Common myeloid progenitor, CD34-positive (primary cell): Measurements from ENCODE around the gene YAF2.

Experiments
- CTCF ChIA-PET: fragments of 350-600 bp; sonication (Branson Sonifier 250); formaldehyde crosslinking; loops from one replicate; lab custom pipeline; 2021; ENCODE audit warnings: antibody characterized with exemption; lab: Charles Lee
- POLR2A ChIA-PET: fragments of 350-600 bp; sonication (Branson Sonifier 250); formaldehyde crosslinking; loops from one replicate; lab custom pipeline; 2021; ENCODE audit warnings: antibody characterized with exemption; lab: Charles Lee
- DNase-seq, 3 donors: peaks; one replicate each; pipeline versions ENCODE4 v3.0.0 to v3.0.0-alpha.2; 2013
- H3K27ac ChIP-seq, 2 experiments: 1 replicate in 1 of 2; 2 replicates in 1 of 2; pipeline ENCODE4 v1.7.0; 2013; ENCODE audit warnings: inconsistent platforms in 2 of 2, low read length in 2 of 2, mild to moderate bottlenecking in 2 of 2, low read depth in 1 of 2, moderate library complexity in 1 of 2; ENCODE audit not compliant: severe bottlenecking in 2 of 2, insufficient read depth in 1 of 2, poor library complexity in 1 of 2
- H3K27me3 ChIP-seq, 5 experiments: replicated peaks in 2 of 5; 1 replicate in 3 of 5; 2 replicates in 2 of 5; pipeline versions ENCODE4 v1.6.1 to v1.7.0; 2013; ENCODE audit warnings: low read length in 4 of 5, mild to moderate bottlenecking in 2 of 5, moderate library complexity in 2 of 5, inconsistent platforms in 1 of 5; ENCODE audit not compliant: insufficient read depth in 5 of 5, control insufficient read depth in 4 of 5
- H3K36me3 ChIP-seq, 4 experiments: 1 replicate in 2 of 4; 2 replicates in 2 of 4; pipeline versions ENCODE4 v1.6.1 to v1.7.0; 2013; ENCODE audit warnings: low read length in 3 of 4, control low read depth in 1 of 4, mild to moderate bottlenecking in 1 of 4; ENCODE audit not compliant: control insufficient read depth in 4 of 4, insufficient read depth in 4 of 4
- H3K4me1 ChIP-seq, 4 experiments: 1 replicate in 3 of 4; 2 replicates in 1 of 4; pipeline versions ENCODE4 v1.6.1 to v1.7.1; 2013; ENCODE audit warnings: low read length in 3 of 4, mild to moderate bottlenecking in 3 of 4, control low read depth in 1 of 4, inconsistent platforms in 1 of 4, moderate library complexity in 1 of 4; ENCODE audit not compliant: control insufficient read depth in 4 of 4, insufficient read depth in 4 of 4; ENCODE audit errors: control extremely low read depth in 1 of 4
- H3K4me3 ChIP-seq, 7 experiments: 1 replicate in 4 of 7; 2 replicates in 3 of 7; pipeline versions ENCODE4 v1.5.1 to v1.7.0; 2013; ENCODE audit warnings: mild to moderate bottlenecking in 7 of 7, low read length in 6 of 7, moderate library complexity in 6 of 7, inconsistent platforms in 2 of 7, low read depth in 2 of 7, control low read depth in 1 of 7; ENCODE audit not compliant: insufficient read depth in 4 of 7, control insufficient read depth in 1 of 7; ENCODE audit errors: extremely low read depth in 1 of 7
- H3K9me3 ChIP-seq, 5 experiments: 1 replicate in 4 of 5; 2 replicates in 1 of 5; pipeline versions ENCODE4 v1.6.1 to v1.7.1; 2013; ENCODE audit warnings: low read length in 4 of 5, mild to moderate bottlenecking in 2 of 5, inconsistent platforms in 1 of 5, low read depth in 1 of 5, moderate library complexity in 1 of 5; ENCODE audit not compliant: control insufficient read depth in 4 of 5, insufficient read depth in 2 of 5; ENCODE audit errors: control extremely low read depth in 1 of 5
- WGBS: methylation state at CpG from one replicate; pipeline ENCODE4 v1.1.5; 2013; ENCODE audit not compliant: insufficient coverage; 5-methylcytosine and 5-hydroxymethylcytosine counted together

Gene YAF2

GRCh38 chr12:42204819-42205218 lies 33.2 kb downstream of the YAF2 start:
- WGBS, result no CpG with 5 or more reads among the region's 1 CpG

DNA sequence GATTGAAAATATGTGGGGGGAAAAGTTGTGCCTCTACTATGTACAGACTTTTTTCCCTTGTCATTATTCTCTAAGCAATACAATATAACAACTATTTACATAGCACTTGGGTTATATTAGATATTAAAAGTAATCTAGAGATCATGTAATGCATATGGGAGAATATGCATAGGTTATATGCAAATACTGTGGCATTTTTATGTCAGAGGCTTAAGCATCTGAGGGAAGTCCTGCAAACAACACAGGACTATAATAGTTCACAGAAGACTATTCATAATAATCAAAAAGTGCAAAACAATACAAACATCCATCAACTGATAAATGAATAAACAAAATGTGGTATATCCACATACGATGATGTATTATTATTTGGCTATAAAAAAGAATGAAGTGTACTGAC lies 33.7 kb downstream of the YAF2 start:
- Histone ChIP-seq H3K4me3 (no peak overlapping the region), H3K36me3 (peaks cover 5 to 19% (median 7%) of the 10 kb centered on the region in 4 experiments), H3K4me1 (no peaks in the 10 kb centered on the region), H3K27me3 (no peaks in the 10 kb centered on the region), H3K9me3 (no peaks in the 10 kb centered on the region), H3K27ac (no peak overlapping the region)
- no peak for DNase-seq
- POLR2A ChIA-PET, result no interaction called here
- CTCF ChIA-PET, result no interaction called here
- WGBS, result no CpG with 5 or more reads among the region's 1 CpG

More at GRCh38 chr12:42204819-42205218, 33.2 kb downstream of the YAF2 start:
- no peaks in the 10 kb centered on the region for H3K9me3 ChIP-seq
- ChIA-PET POLR2A (no interaction called here), CTCF (interaction anchor here (1.0 kb wide), 1 partner anchor 30 kb away, joined by 4 read pairs; no protein-coding TSS in a partner anchor)
- no peak for DNase-seq
- no peaks in the 10 kb centered on the region for H3K27me3 ChIP-seq
- H3K36me3 ChIP-seq, result peaks cover 5 to 19% (median 7%) of the 10 kb centered on the region in 4 experiments
- H3K4me3 ChIP-seq, result no peak overlapping the region
- H3K27ac ChIP-seq, result no peak overlapping the region
- H3K4me1 ChIP-seq, result no peaks in the 10 kb centered on the region

GRCh38 chr12:42201063-42201462 lies 37.0 kb downstream of the YAF2 start:
- Histone ChIP-seq H3K27ac (no peak overlapping the region), H3K4me3 (no peak overlapping the region), H3K9me3 (no peaks in the 10 kb centered on the region), H3K36me3 (peaks cover 6 to 32% (median 14%) of the 10 kb centered on the region in 4 experiments), H3K4me1 (no peaks in the 10 kb centered on the region), H3K27me3 (no peaks in the 10 kb centered on the region)
- ChIA-PET CTCF (interaction anchor here (1.1 kb wide), 1 partner anchor 12 kb away, joined by 3 read pairs; no protein-coding TSS in a partner anchor), POLR2A (no interaction called here)
- DNase-seq, result no peak
- WGBS, result 100% methylated on average over 2 of the region's 2 CpGs

DNA sequence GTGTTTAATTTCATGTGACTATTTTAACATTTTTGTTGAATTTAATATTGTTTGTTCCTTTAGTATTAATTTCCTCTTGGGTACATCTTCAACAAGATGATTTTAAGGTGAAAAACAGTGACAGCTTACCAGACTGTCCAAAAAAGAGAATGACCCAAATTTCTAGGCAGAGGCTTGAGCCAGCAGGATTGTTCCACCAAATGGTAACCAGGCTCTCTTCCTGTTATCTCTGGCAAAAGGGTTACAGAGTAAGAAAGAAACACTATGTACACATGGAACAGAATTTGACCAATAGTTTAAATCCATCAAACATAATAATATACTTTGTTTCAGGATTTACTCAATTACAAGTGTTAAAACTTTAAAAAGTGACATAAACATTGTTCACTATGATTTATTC lies 39.0 kb downstream of the YAF2 start:
- peaks cover 8 to 32% (median 13%) of the 10 kb centered on the region in 4 experiments for H3K36me3 ChIP-seq
- H3K4me3 ChIP-seq, result no peak overlapping the region
- ChIA-PET CTCF (interaction anchor here (1.4 to 2.1 kb wide), 2 partner anchors 10 to 173 kb away, joined by 3 to 4 read pairs; no protein-coding TSS in a partner anchor), POLR2A (no interaction called here)
- H3K27me3 ChIP-seq, result no peaks in the 10 kb centered on the region
- H3K9me3 ChIP-seq, result no peaks in the 10 kb centered on the region
- H3K4me1 ChIP-seq, result no peaks in the 10 kb centered on the region
- no peak overlapping the region for H3K27ac ChIP-seq
- no peak for DNase-seq

GRCh38 chr12:42196723-42197603 lies 41.1 kb downstream of the YAF2 start:
- Histone ChIP-seq H3K27me3 (no peaks in the 10 kb centered on the region), H3K9me3 (no peaks in the 10 kb centered on the region), H3K27ac (no peak overlapping the region), H3K36me3 (peaks cover 11 to 44% (median 14%) of the 10 kb centered on the region in 4 experiments), H3K4me3 (no peak overlapping the region), H3K4me1 (no peaks in the 10 kb centered on the region)
- ChIA-PET POLR2A (no interaction called here), CTCF (interaction anchor here (0.8 to 1.1 kb wide), 2 partner anchors 11 to 135 kb away, joined by 3 read pairs; no protein-coding TSS in a partner anchor)
- no peak for DNase-seq
- WGBS, result 96% methylated on average over 2 of the region's 7 CpGs

GRCh38 chr12:42192686-42193085 lies 45.4 kb downstream of the YAF2 start:
- Histone ChIP-seq H3K27me3 (no peaks in the 10 kb centered on the region), H3K36me3 (peaks cover 7 to 28% (median 12%) of the 10 kb centered on the region in 4 experiments), H3K4me3 (no peak overlapping the region), H3K4me1 (no peaks in the 10 kb centered on the region), H3K9me3 (no peaks in the 10 kb centered on the region), H3K27ac (no peak overlapping the region)
- DNase-seq, result peak in 1 of 3 donors; percentile 53
- POLR2A ChIA-PET, result no interaction called here
- WGBS, result 95% methylated on average over 6 of the region's 6 CpGs
- CTCF ChIA-PET, result no interaction called here

- Histone ChIP-seq H3K36me3 (peaks cover 7 to 27% (median 11%) of the 10 kb centered on the region in 4 experiments), H3K4me3 (no peak overlapping the region), H3K9me3 (no peaks in the 10 kb centered on the region), H3K27ac (no peak overlapping the region), H3K4me1 (no peaks in the 10 kb centered on the region), H3K27me3 (no peaks in the 10 kb centered on the region)
- ChIA-PET CTCF (no interaction called here), POLR2A (no interaction called here)
- DNase-seq, result no peak
- no CpG with 5 or more reads among the region's 1 CpG for WGBS
Observed at GRCh38 chr12:42192258-42192657, 45.8 kb downstream of the YAF2 start.
